Lower leg skin (tissue), 3 donors: ENCODE measurements around the gene CZIB.

Experiments used
- CTCF ChIP-seq, 3 donors: fragments of 450-650 bp; IDR thresholded peaks; one replicate each; pipeline ENCODE4 v1.5.1; 2016; ENCODE audit warnings: antibody characterized with exemption in 3 of 3, mild to moderate bottlenecking in 3 of 3, moderate library complexity in 2 of 3
- POLR2A ChIP-seq, 2 donors: fragments of 450-650 bp; IDR thresholded peaks; one replicate each; pipeline ENCODE4 v1.6.1; 2016 to 2017; ENCODE audit warnings: antibody characterized with exemption in 2 of 2, mild to moderate bottlenecking in 1 of 2, moderate library complexity in 1 of 2

DNA sequence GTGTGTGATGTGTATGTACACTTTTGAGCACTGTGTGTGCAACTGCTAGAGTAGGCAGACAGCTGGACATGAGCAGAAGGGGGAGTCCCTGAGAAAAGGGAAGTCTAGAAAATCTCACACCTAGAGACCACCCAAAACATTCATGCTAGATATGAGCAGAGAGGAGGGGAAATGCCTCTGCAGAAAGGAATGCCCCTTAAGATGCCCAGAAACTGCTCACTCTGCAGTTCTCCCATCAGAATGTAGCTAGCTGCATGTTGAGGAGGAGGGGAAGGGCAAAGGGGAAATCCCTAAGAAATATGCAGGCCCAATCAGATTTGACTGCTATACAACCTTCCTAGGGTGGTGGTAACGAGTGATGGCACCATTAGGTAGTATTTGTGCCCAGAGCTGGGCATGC, 49.7 kb upstream of the CZIB start:
- TF ChIP-seq CTCF (IDR thresholded peaks at IDR 0.05) = no peak
- no peak for TF ChIP-seq POLR2A (IDR thresholded peaks at IDR 0.05)
